Brain pericyte (primary cell): ENCODE data around the gene SERPINB11.
"Not testable (repeated sequence)": the region's sequence is repeated elsewhere in the genome, so short reads cannot be mapped to it uniquely, and the experiment has no call there.

Experiments
- DNase-seq: peaks from one replicate; pipeline ENCODE4 v3.0.0-alpha.2; 2012; ENCODE audit warnings: low read depth, low spot score

The SERPINB11 gene

GRCh38 chr18:63730773-63731172, 28.0 kb downstream of the SERPINB11 start:
- no peak for DNase-seq

- DNase-seq, result no peak
Observed at GRCh38 chr18:63731215-63731614, 28.5 kb downstream of the SERPINB11 start.

- no peak for DNase-seq
Observed at GRCh38 chr18:63736876-63737275, 34.1 kb downstream of the SERPINB11 start.

GRCh38 chr18:63741769-63742168, 39.0 kb downstream of the SERPINB11 start:
- no peak for DNase-seq

GRCh38 chr18:63747006-63747405, 44.2 kb downstream of the SERPINB11 start:
- no peak for DNase-seq

- no peak for DNase-seq
Observed at GRCh38 chr18:63749489-63749888, 46.7 kb downstream of the SERPINB11 start.

- no peak for DNase-seq
Observed at GRCh38 chr18:63752636-63753035, 49.9 kb downstream of the SERPINB11 start.

GRCh38 chr18:63753676-63754075, 50.9 kb downstream of the SERPINB11 start:
- DNase-seq, result no peak

GRCh38 chr18:63757541-63757940, 54.8 kb downstream of the SERPINB11 start:
- no peak for DNase-seq

GRCh38 chr18:63758615-63759240, 56.0 kb downstream of the SERPINB11 start:
- no peak for DNase-seq

GRCh38 chr18:63759786-63760185, 57.0 kb downstream of the SERPINB11 start:
- DNase-seq, result not testable (repeated sequence)

- DNase-seq, result no peak
Observed at GRCh38 chr18:63762518-63762917, 59.8 kb downstream of the SERPINB11 start.

- no peak for DNase-seq
Observed at GRCh38 chr18:63763831-63764600, 61.3 kb downstream of the SERPINB11 start.

GRCh38 chr18:63765837-63766236, 63.1 kb downstream of the SERPINB11 start:
- no peak for DNase-seq
